Fibroblast of skin of abdomen (primary cell): ENCODE data around the gene ORC2.

Experiments
- DNase-seq: peaks from one replicate; pipeline ENCODE4 v3.0.0-alpha.2; 2013

Gene ORC2

GRCh38 chr2:200860092-200860795, 103.2 kb downstream of the ORC2 start:
- no peak for DNase-seq
